AG10803 (cell line): ENCODE data around the gene TIMM23B.
"Not testable (repeated sequence)": the region's sequence is repeated elsewhere in the genome, so short reads cannot be mapped to it uniquely, and the experiment has no call there.

Experiments used
- DNase-seq: peaks from one replicate; pipeline ENCODE4 v3.0.0; 2010; ENCODE audit warnings: low read depth
- H3K4me3 ChIP-seq: 2 replicates; pipeline ENCODE4 v1.5.1; 2011; ENCODE audit warnings: mild to moderate bottlenecking, low read length, control low read depth
- CTCF ChIP-seq: conservative IDR thresholded peaks from 2 replicates; pipeline ENCODE4 v1.5.1; 2011; ENCODE audit warnings: mild to moderate bottlenecking, low read length, control low read depth, inconsistent platforms

TIMM23B gene

GRCh38 chr10:49953122-49953521, 11.3 kb downstream of the TIMM23B start:
- not testable (repeated sequence) for H3K4me3 ChIP-seq
- TF ChIP-seq CTCF: peak; percentile 18
- DNase-seq: peak; percentile 44

GRCh38 chr10:49970331-49970857, 28.5 kb downstream of the TIMM23B start:
- H3K4me3 ChIP-seq, DNase-seq: not testable (repeated sequence)

GRCh38 chr10:49971466-49971865, 29.6 kb downstream of the TIMM23B start:
- DNase-seq, H3K4me3 ChIP-seq: not testable (repeated sequence)

GRCh38 chr10:49972094-49972493, 30.2 kb downstream of the TIMM23B start:
- not testable (repeated sequence) for DNase-seq, H3K4me3 ChIP-seq

- H3K4me3 ChIP-seq, DNase-seq: not testable (repeated sequence)
Measured at GRCh38 chr10:49977756-49978155, 35.9 kb downstream of the TIMM23B start.

GRCh38 chr10:49987207-49987606, 45.4 kb downstream of the TIMM23B start:
- H3K4me3 ChIP-seq, DNase-seq: not testable (repeated sequence)

- not testable (repeated sequence) for H3K4me3 ChIP-seq, DNase-seq
Measured at GRCh38 chr10:49988376-49988775, 46.5 kb downstream of the TIMM23B start, which contains the start of gene AGAP6. TSS of gene AGAP6 (plus strand) at chr10:49988406. CDS start at chr10:49988716, 310 bp downstream.

- DNase-seq, H3K4me3 ChIP-seq: not testable (repeated sequence)
Measured at GRCh38 chr10:49995321-49995720, 53.5 kb downstream of the TIMM23B start.

- not testable (repeated sequence) for DNase-seq
Measured at GRCh38 chr10:50014024-50014423, 72.2 kb downstream of the TIMM23B start.

GRCh38 chr10:50015596-50016220, 73.9 kb downstream of the TIMM23B start:
- peak; percentile 74 for DNase-seq
- not testable (repeated sequence) for H3K4me3 ChIP-seq

More at GRCh38 chr10:50014024-50014423, 72.2 kb downstream of the TIMM23B start:
- H3K4me3 ChIP-seq: not testable (repeated sequence)

- DNase-seq: peak; percentile 11
- H3K4me3 ChIP-seq: not testable (repeated sequence)
Measured at GRCh38 chr10:50016926-50017325, 75.1 kb downstream of the TIMM23B start.

GRCh38 chr10:50017646-50018045, 75.8 kb downstream of the TIMM23B start:
- H3K4me3 ChIP-seq: not testable (repeated sequence)
- DNase-seq: peak; percentile 83

GRCh38 chr10:50019279-50019678, 77.4 kb downstream of the TIMM23B start:
- DNase-seq, H3K4me3 ChIP-seq: not testable (repeated sequence)

- DNase-seq, H3K4me3 ChIP-seq: not testable (repeated sequence)
Measured at GRCh38 chr10:50020451-50021024, 78.7 kb downstream of the TIMM23B start.
